HFFc6 (cell line): ENCODE data around the gene ACP7. TPM values are rescaled to one million over a fixed set of nuclear protein-coding genes. Genes with fewer than 3 reads are reported as not detected.

Experiments
- DNase-seq: peaks from one replicate; pipeline ENCODE4 v3.0.0-alpha.2; 2018
- H3K27ac Mint-ChIP-seq: 2 replicates; pipeline ENCODE4 v1.8.0; 2020; ENCODE audit warnings: mild to moderate bottlenecking, mixed read lengths
- H3K27me3 Mint-ChIP-seq: 2 replicates; pipeline ENCODE4 v1.8.0; 2021; ENCODE audit warnings: mild to moderate bottlenecking, moderate library complexity, mixed read lengths; ENCODE audit not compliant: insufficient read depth
- H3K36me3 Mint-ChIP-seq: 2 replicates; pipeline ENCODE4 v1.8.0; 2021; ENCODE audit warnings: low read depth, mixed read lengths
- H3K4me1 Mint-ChIP-seq: 2 replicates; pipeline ENCODE4 v1.8.0; 2020; ENCODE audit warnings: low read depth, mixed read lengths
- H3K4me3 Mint-ChIP-seq: 2 replicates; pipeline ENCODE4 v1.8.0; 2020; ENCODE audit warnings: mild to moderate bottlenecking, moderate library complexity, mixed read lengths
- H3K9me3 Mint-ChIP-seq: 2 replicates; pipeline ENCODE4 v1.8.0; 2020; ENCODE audit warnings: mild to moderate bottlenecking, mixed read lengths
- total RNA-seq, 6 experiments: library from RNA; stranded (reverse); fragmentation: NEBNext Ultra II Directional; extraction: Animal tissue kit (Norgen Biotek cat#: 25700); gene quantifications; 2 replicates in 1 of 6; 3 replicates in 5 of 6; pipeline ENCODE4 v1.2.3, GENCODE V29; 2021
- TF ChIP-seq, protein P1 (sequence below): fragments of 200-600 bp; sonication (generic); IDR thresholded peaks from 2 replicates; pipeline ENCODE4 v1.5.0; 2021; ENCODE audit warnings: antibody characterized with exemption, mild to moderate bottlenecking

Gene ACP7
- total RNA-seq, 6 experiments from 2014 or later: not detected

DNA sequence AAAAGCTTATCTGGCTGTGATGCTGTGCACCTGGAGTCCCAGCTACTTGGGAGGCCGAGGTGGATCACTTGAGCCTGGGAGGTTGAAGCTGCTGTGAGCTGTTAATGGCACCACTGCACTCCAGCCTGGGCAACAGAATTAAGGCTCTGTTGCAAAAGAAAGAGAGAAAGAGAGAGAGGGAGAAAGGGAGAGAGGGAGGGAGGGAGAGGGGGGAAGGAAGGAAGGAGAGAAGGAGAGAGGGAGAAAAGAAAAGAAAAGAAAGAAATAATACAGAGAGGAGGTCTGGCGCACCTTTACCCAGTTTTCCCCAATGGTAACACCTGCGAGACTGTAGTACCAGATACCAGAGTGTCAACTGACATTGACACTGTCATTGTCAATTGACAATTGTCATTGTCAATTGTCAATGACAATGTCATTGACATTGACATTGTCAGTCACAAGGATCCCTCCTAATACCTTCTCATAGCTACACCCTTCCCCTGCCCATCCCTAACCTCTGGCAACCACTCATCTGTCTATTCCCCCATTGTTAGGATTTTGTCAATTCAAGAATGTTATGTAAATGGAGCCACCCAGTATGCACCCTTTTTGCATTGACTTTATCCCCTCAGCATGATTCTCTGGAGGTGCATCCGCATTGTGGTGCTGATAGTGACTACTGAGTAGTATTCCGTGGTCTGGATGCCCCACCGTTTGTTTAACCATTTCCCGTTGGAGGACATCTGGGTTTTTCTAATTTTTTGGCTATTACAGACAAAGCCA is 62.7 kb downstream of the ACP7 start:
- no peak for DNase-seq
- Mint-ChIP-seq H3K9me3 (no peaks in the 10 kb centered on the region), H3K27ac (no peak overlapping the region), H3K4me1 (peaks cover 14% of the 10 kb centered on the region), H3K27me3 (no peaks in the 10 kb centered on the region), H3K36me3 (peaks cover 5% of the 10 kb centered on the region; the same call in 1 of the 2 replicates), H3K4me3 (no peak overlapping the region)
- TF ChIP-seq, protein P1, sequence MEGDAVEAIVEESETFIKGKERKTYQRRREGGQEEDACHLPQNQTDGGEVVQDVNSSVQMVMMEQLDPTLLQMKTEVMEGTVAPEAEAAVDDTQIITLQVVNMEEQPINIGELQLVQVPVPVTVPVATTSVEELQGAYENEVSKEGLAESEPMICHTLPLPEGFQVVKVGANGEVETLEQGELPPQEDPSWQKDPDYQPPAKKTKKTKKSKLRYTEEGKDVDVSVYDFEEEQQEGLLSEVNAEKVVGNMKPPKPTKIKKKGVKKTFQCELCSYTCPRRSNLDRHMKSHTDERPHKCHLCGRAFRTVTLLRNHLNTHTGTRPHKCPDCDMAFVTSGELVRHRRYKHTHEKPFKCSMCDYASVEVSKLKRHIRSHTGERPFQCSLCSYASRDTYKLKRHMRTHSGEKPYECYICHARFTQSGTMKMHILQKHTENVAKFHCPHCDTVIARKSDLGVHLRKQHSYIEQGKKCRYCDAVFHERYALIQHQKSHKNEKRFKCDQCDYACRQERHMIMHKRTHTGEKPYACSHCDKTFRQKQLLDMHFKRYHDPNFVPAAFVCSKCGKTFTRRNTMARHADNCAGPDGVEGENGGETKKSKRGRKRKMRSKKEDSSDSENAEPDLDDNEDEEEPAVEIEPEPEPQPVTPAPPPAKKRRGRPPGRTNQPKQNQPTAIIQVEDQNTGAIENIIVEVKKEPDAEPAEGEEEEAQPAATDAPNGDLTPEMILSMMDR: no peak

DNA sequence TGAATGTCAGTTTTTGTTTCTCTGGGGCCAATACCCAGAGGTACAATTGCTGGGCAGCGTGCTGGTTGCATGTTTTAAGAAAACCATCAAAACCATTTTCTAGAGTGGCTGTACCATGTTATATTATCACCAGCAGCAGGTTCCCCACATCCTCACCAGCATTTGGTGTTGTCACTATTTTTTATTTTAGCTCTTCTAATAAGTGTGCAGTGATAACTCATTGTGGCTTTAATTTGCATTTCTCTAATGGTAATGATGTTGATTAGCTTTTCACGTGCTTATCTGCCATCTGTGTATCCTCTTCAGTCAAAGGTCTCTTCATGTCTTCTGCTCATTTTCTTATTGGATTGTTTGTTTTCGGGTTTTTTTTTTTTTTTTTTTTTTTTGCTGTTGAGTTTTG is 63.3 kb downstream of the ACP7 start:
- H3K27ac Mint-ChIP-seq: no peak overlapping the region
- no peak overlapping the region for H3K4me3 Mint-ChIP-seq
- H3K36me3 Mint-ChIP-seq: peaks cover 5% of the 10 kb centered on the region; the same call in 1 of the 2 replicates
- H3K9me3 Mint-ChIP-seq: no peaks in the 10 kb centered on the region
- peaks cover 14% of the 10 kb centered on the region for H3K4me1 Mint-ChIP-seq
- no peaks in the 10 kb centered on the region for H3K27me3 Mint-ChIP-seq
- DNase-seq: no peak
- TF ChIP-seq, protein P1: no peak

DNA sequence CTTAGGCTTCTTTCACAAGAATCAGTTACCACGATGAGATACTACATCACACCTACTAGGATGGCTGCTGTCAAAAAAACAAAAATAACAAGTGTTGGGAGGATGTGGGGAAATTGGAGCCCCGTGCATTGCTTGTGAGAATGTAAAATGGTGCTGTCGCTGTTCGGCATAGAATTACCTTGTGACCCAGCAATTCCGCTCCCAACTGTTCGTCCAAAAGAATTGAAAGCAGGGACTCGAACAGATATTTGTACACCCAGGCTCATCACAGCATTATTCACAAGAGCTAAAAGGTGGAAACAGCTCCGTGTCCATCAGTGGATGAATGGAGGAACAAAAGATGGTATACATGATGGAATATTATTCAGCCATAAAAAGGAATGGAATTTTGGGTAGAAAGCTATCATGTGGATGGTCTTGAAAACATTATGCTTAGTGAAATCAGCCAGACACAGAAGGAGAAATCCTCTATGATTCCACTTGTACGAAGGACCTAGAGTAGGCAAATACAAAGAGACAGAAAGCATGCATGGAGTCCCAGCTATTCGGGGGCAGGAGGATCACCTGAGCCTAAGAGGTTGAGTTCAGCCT is 64.9 kb downstream of the ACP7 start:
- H3K27me3 Mint-ChIP-seq: no peaks in the 10 kb centered on the region
- no peaks in the 10 kb centered on the region for H3K9me3 Mint-ChIP-seq
- TF ChIP-seq, protein P1: no peak
- peaks cover 10% of the 10 kb centered on the region for H3K4me1 Mint-ChIP-seq
- H3K27ac Mint-ChIP-seq: no peak overlapping the region
- H3K36me3 Mint-ChIP-seq: peaks cover 10% of the 10 kb centered on the region
- H3K4me3 Mint-ChIP-seq: no peak overlapping the region
- DNase-seq: no peak

DNA sequence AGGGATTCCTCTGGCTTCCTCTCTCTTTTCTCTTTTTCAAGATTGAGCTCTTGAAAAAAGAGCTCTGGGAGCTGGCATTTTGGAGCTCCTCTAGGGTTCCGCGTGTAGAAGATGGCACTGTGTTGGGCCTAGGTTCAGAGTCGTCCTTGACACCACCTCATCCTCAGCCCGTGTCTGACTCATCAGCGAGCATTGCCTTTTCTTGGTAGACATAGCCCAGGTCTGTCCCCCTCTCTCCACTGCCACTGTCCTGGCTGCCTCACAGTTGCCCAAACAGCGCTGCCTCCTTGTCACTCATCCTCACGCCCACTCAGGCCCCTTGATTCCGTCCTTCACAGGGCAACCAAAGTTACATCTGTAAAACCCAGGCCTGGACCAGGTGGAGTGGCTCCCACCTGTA is 66.1 kb downstream of the ACP7 start:
- Mint-ChIP-seq H3K27ac (no peak overlapping the region), H3K9me3 (no peaks in the 10 kb centered on the region), H3K4me1 (no peaks in the 10 kb centered on the region), H3K27me3 (no peaks in the 10 kb centered on the region), H3K36me3 (peaks cover 13% of the 10 kb centered on the region), H3K4me3 (no peak overlapping the region)
- TF ChIP-seq, protein P1: no peak
- DNase-seq: no peak

DNA sequence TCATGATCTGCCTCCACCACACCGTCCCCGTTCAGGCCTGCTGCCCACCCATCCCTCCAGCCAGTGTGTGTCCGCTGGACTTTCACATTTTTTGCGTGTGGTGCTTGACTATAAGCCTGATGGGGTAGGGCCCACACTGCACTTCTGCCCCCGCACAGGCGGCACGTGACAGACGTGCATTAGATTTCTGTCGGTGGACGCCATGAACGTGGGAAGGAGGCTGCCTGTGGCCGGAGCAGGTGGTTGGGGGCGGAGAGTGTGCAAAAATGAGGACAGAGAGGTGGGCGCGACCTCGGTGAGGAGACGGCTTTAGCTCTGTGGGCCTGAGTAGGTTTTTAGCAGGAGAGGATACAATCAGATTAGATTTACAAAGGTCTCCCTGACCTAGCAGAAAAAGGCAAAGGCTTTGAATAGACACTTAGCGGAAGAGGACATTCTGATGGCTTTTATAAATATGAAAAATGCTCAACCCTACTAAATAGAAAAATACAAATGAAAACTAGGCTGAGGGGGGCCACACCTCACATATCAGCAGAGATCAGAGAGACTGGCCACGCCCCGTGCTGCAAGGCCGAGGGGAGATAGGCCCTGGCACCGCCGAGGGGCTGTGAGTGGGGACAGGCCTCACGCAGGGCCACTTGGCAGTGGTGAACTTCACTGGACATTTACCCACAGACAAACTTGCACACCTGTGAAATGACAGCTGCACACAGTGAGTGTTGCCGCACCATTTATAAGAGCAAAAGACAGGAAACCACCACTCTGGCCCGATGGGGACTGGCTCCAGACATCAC is 66.8 kb downstream of the ACP7 start:
- Mint-ChIP-seq H3K4me1 (no peaks in the 10 kb centered on the region), H3K27me3 (no peaks in the 10 kb centered on the region), H3K27ac (no peak overlapping the region), H3K36me3 (peaks cover 13% of the 10 kb centered on the region), H3K9me3 (no peaks in the 10 kb centered on the region), H3K4me3 (no peak overlapping the region)
- TF ChIP-seq, protein P1: no peak
- DNase-seq: no peak
